Measurements from ENCODE around the gene IGF2.
"Not testable (repeated sequence)": the region's sequence is repeated elsewhere in the genome, so short reads cannot be mapped to it uniquely, and the experiment has no call there.

Gene IGF2

DNA sequence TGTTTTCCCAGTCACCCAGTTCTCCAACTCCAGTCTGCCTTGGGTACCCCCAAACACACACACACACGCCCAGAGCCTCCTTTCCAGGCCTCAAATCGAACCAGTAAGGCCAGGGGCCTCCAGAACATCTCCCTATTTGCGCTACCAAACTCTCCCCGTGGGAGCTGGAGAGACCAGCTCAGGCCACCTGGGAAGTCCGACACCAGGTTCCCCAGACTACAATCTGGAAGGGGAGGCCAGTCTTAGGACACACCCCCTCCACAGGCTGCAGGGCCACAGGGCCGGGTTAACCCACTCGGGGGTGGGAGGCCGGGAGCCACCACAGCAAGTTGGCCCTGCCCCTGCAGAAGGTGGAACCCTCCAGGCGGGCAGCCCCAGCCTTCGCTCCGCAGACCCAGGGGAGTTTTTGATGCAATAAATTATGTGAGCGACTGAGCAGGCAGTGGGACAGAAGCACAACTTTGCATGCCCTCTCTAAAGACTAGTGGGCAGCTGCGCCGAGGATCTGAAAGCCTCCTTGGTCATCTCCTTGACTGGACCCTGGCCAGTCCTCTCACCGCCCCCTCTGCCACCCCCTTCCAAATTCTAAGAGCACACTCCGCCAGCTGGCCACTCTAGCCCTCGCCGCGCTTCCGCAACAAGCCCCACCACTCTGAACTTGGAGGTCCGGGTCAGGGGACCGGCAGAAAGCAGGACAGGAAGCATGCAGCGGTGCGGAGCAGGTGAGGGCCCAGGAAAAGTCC, 2.8 kb downstream of the IGF2 start:
- no peak for DNase-seq

DNA sequence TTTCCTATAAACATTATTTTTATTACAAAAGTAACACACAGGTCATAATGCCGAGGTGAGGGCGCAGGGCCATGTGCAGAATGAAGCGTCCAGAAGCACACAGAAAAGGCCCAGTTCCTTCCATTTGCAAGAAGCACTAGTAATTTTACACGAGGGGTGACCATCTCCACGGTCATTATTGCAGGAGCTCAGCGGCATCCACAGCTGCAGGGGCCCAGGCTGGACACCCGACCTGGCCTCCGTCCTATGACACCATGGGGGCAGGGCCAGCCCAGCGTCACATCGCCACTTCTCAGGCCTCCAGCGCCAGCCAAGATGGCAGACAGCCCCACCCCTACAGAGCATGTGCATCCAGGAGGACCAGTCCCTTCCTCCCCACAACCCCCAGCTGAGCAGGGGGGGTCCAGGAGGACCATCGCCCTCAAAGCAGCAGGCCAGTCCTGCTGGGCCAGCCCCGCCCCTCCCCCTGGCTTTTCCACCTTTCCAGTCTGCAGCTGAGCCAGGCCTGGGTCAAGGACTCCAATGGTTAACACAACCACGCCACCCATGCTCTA, 3.5 kb downstream of the IGF2 start:
- no peak for DNase-seq

DNA sequence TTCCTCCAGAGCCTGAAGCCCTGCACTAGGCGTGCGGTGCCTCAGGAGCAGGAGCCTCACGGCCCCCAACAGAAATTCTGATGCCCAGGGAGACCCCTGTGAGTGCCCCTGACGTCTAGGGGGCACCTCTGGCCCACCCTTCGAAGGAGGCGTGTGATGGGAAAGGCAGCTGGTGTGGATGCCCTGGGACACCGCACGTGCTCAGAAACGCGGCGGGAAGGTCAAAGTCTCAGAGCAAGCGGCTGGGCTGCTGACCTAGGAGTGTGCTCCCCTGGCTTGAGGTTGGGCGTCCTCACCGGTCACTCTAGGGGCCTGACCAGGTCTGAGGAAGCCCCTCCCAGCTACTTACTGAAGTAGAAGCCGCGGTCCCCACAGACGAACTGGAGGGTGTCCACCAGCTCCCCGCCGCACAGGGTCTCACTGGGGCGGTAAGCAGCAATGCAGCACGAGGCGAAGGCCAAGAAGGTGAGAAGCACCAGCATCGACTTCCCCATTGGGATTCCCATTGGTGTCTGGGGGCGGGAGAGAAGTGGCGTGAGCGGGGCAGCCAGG, 4.1 kb downstream of the IGF2 start:
- no peak for DNase-seq

DNA sequence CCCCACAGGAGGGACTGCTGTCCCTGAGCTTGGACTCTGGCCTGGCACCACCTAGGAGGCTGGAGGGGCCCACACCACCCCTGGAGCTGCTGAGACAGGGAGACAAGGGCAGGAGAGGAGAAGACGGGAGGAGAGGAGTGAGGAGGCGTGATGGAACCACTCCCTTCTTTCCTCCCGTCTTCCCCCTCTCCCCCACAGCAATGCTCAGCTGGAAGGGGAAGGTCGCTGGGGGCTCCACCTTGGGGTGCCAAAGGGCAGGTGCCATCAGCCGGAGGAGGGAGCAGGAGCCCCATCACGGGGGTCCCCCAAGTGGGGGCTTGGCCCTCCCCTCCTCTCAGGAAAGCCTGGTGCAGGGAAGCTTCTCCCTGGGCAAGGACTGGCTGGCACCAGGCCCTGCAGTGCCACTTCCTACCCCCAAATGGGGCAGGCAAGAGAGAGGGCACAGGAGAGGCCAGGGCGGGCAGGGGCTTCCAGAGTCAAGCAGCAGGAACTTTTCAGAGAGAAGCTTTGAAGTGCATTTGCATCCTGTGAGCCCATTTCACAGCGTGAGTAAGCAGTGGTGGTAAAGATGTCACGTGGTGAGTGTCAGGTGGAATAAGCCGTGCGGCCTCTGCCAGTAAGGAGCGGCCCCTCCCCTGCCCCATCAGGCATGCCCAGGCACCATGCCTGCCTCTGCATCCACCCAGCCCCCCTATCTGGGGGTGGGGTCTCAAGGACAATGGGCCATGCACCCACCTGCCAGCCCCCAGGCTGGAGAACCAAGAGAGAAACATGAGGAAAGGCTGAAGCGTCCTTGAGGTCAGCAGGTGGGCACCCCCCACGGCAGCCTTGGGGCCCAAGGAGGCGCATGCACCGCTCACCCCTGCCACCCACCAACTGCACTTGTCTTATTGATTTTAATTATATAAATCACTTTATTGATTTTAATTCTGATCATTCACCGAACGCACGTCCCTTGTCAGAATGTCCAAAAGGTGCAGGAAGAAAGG, 4.9 kb downstream of the IGF2 start:
- DNase-seq, result no peak

DNA sequence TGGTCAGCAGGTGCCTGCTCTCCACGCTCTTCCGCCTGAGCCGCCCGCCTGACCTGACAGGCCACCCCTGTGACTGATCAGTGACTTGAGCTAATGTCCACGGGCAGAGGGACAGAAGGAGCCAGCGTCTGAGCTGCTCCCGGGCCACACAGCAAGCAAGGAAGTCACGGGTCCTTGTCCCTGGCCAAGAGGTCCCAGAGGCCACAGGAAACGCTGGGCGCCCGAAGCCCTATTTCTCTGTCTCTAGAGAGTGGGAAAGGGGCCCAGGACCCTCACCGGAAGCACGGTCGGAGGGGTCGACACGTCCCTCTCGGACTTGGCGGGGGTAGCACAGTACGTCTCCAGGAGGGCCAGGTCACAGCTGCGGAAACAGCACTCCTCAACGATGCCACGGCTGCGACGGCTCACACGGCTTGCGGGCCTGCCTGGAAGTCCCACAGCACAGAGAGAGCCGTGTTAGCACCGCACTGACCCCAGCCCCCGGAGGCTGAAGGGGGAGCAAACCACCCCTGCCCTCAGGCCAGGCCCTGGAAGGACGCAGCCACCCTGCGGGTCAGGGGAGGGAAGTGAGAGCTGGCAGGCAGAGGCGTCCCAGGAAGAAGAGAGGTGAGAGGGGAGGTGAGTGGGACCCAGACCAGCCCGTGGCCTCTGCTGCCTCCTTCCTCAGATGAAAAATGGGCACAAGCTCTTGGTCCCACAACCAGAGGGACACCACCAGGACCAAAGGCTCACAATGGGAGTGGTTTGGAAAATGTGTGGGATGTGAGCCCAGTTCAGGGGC, 5.8 kb downstream of the IGF2 start:
- no peak for DNase-seq

DNA sequence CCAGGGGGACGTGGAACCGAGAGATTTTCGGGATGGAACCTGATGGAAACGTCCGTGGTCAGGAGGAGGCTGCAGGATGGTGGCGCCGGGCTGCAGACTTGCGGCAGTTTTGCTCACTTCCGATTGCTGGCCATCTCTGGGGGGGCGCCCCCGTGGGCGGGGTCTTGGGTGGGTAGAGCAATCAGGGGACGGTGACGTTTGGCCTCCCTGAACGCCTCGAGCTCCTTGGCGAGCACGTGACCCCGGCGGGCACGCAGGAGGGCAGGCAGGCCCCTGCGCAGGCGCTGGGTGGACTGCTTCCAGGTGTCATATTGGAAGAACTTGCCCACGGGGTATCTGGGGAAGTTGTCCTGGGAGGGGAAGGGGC, 6.3 kb downstream of the IGF2 start:
- DNase-seq, result no peak

DNA sequence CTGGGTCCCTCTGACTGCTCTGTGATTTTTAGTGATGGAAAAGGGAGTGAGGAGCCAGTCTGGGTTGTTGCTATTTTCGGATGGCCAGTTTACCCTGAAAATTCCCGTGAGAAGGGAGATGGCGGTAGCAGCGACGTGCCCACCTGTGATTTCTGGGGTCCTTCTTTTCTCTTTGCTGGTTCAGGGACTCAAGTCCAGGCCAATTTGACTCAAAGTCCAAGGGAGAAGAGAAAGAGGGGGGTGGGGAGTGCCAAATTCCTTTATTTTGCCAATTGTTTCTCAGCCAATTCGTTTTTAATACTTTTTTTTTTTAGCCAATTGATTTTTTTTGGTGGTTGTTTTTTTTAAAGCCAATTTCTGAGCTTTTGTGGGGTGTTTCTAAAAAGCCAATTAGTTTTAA, 6.9 kb downstream of the IGF2 start:
- no peak for DNase-seq

DNA sequence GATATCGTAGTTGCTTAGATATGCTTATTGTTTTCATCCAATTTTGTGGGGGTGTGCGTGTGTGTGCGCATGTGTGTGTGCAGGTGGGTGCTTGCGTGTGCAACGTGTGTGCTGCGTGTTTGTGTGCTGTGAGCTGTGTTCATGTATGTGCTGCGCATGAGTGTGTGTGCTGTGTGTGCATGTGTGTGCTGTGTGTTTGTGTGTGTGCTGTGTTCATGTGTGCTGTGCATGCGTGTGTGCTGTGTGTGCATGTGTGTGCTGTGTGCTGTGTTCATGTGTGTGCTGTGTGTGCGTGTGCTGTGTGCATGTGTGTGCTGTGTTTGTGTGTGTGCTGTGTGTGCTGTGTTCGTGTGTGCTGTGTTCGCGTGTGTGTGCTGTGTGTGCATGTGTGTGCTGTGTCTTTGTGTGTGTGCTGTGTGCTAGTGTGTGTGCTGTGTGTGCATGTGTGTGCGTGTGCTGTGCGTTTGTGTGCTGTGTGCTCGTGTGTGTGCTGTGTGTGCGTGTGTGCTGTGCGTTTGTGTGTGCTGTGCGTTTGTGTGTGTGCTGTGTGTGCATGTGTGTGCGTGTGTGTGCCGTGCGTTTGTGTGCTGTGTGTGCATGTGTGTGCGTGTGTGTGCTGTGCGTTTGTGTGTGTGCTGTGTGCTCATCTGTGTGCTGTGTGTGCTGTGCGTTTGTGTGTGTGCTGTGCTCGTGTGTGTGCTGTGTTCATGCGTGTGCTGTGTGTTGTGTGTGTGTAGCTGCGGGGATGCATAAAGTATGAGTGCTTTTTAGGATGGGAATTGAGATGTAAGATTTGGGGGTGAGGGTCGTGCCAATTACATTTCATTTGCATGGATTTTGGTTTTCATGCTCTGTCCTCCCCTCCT, 7.6 kb downstream of the IGF2 start:
- no peak for DNase-seq

DNA sequence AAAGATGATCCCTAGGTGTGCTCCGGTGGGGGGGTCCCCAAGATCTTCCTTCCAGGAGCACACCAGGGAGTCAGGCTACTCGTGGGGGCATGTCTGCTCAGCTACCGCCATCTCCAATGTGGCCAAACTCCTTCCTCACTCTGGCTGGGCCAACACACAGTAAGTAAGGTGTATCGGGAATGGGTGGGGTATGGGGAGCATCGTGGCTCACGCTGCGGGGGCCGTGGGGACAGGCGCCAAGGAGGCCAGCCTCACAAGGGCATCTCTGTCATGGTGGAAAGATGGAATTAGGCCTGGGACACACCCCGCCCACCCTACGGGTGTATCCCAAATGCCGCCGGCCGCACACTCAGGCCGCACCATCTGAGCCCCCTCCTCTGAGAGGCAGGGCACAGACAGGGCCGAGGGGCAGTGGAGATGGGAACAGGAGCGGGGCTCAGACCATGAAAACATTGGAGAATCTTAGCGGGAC, 8.3 kb downstream of the IGF2 start:
- no peak for DNase-seq

DNA sequence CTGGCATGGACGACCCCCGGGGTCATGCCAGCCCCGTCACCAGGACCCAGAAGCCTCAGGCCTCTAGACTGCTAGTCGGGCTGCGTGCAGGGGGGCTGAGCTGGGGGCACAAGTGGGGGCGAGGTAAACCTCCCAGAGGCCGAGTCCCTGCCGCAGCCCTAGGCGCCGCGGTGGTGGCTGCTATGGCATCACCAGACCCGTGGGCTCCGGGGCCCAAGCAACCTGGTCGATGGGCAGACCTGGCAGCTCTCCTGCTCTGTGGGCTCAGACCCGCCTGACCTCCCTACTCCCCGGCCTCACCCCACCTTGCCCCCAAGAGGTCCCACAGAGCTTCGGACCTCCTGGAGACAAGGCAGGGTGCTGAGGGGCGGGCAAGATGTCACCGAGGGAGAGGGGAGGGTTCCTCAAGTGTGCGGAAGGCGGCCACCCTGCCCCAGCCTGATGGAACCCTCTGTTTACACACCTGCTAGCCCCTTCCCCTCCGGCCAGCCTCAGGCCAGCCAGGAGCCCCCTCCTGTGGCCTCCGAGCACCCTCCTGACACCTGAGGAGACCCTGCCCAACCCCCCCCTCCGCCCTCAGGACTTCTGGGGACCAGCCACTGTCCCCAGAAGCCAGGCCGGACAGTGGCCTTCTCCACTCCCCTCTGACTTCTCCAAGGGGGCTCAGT, 9.4 kb downstream of the IGF2 start:
- DNase-seq, result no peak

DNA sequence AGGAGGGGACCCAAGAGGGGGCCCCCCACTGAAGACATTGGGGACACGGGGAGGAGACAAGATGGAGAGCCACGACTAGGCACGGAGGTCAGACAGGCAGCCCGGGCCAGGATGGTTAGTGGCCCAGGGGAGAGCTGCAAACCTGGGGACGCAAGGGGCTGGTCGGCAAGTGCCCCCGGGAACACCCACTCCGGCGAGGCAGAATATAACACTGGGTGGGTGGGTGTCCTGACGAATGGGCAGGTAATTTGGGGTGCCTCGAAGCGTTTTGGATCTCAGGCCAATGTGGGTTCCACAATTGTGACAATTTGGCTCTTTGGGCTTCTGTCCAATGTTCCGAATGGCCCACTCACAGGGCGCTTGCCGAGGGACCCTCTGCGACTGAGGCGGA, 9.9 kb downstream of the IGF2 start:
- DNase-seq, result no peak

DNA sequence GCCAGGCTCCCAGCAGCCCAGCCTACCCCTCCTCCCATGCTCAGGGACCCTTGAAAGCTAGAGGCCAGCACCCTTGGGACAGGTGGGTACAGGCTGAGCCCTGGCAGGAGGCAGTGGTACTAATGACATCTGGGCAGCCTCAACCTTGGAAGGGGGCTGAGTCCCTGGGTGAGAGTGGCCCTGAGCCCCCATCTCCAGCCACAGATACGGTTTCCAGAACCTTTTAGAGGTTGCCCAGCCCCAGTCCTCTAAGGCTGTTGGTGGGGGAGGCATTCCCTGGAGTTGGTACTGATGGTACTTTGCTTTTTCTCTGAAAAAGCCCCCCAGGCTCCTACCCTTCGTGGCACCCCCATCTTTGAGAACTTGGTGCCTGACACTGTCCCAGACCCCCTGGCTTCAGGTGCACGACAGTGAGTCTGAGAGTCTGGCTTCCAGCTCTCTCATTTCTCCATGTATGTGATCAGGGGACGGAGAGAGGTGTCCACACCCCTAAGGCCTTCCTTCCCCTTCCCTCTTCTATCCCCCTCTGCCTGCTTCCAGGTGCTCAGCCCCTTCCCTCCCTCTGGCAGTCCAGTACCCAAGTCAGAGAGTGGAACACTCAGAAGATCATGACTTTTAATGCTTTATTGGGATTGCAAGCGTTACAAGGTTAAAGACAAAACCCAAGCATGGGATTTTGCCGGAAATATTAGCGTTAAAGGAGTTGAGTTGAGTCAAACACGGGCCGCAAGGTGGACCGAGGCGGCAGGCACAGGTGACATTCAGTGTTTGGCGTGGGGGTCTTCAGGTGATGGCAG, 10.5 kb downstream of the IGF2 start:
- no peak for DNase-seq

DNA sequence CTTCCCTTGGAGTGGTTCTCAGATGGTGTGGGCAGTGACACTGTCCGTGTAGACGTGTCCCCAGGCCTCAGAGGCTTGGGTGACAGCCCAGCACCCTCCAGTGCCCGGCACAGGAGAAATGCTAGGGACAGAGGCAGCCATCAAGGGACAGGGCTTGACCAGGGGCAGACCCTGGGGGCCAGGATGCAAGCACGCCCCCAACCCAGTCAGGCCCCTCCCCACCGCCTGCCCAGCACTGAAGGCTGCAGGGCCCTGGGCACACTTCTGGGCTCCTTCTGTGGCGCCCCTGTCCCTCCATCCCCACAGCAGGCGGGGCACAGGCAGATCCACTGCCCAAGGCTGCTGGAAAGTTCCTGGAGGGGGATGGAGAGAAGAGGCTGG, 11.1 kb downstream of the IGF2 start:
- DNase-seq, result no peak

DNA sequence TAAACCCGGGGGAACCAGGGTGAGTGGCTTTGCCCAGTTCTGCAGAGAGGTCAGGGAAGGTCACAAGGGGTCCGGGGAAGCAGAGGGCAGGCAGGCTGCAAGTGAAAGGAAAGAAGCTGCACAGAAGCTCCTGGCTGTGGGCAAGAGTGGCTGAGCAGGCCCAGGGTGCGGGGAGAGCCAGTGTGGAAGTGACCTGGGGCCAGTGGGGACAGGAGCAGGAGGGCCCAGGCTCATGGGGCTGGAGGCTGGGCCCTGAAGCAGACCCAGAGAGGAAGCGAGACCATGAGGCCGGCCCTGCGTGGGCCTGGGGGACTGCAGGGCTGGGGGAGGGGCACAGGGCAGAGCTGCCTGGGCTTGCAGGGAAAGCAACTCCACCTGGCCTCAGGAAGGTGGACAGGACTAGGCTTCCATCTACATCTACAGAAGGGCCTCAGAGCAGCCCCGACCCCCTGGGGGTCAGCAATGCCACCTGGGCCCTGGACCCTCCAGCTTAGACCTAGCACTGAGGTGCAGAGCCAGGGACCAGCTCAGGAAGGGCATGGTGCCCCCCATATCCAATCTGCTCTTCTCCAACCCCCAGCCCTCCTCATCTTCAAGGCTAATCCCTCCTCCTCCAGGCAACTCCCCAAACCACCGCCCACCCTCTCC, 11.6 kb downstream of the IGF2 start:
- no peak for DNase-seq

DNA sequence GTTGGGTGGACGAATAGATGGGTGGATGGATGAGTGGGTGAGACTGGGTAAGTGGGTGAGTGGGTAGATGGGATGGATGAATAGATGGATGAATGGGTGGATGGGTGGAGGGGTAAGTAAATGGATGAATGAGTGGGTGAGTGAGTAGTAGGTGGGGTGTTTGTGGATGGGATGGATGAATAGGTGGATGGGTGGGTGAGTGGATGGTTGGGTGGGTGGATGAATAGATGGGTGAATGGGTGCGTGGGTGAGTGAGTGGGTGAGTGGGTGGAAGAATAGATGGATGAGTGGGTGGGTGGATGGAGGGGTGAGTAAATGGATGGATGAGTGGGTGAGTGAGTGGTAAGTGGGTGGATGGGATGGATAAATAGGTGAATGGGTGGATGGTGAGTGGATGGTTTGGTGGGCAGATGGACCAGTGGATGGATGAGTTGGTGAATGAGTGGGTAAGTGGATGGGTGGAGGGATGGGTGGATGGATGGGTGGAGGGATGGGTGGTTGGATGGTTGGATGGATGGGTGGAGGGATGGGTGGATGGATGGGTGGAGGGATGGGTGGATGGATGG, 12.6 kb downstream of the IGF2 start:
- no peak for DNase-seq

DNA sequence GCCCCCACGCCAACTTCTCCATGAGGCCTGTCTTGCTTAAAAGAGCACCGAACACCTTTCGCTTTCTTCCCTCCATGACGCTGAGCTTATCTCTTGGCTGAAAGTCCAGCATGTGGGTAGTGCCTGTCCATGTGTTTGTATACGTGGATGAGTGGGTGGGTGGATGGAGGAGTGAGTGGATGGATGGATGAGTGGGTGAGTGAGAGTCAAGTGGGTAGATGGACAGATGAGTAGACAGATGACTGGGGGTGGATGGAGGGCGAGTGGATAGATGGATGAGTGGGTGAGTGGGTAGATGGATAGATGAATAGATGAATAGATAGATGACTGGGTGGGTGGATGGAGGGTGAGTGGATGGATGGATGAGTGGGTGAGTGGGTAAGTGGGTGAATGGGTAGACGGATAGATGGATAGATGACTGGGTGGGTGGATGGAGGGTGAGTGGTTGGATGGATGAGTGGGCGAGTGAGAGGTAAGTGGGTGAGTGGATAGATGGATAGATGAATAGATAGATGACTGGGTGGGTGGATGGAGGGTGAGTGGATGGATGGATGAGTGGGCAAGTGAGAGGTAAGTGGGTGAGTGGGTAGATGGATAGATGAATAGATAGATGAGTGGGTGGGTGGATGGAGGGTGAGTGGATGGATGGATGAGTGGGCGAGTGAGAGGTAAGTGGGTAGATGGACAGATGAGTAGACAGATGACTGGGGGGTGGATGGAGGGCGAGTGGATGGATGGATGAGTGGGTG, 14.3 kb downstream of the IGF2 start:
- not testable (repeated sequence) for DNase-seq

DNA sequence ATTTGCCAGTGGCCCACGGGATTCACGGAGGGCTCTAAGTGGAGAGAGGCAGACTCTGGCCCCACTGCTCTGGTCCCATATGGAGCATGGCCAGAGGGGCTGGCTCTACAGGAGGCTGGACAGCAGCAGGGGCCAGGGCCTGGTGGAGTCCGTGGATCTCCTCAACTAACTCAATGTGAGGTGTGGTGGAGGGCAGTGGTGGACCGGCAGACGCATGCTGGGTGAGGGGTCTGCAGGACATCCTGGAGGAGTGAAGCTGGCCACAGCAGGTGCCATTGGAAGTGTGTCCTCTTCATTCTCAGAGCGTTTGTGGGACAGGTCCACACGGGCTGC, 15.6 kb downstream of the IGF2 start:
- no peak for DNase-seq

DNA sequence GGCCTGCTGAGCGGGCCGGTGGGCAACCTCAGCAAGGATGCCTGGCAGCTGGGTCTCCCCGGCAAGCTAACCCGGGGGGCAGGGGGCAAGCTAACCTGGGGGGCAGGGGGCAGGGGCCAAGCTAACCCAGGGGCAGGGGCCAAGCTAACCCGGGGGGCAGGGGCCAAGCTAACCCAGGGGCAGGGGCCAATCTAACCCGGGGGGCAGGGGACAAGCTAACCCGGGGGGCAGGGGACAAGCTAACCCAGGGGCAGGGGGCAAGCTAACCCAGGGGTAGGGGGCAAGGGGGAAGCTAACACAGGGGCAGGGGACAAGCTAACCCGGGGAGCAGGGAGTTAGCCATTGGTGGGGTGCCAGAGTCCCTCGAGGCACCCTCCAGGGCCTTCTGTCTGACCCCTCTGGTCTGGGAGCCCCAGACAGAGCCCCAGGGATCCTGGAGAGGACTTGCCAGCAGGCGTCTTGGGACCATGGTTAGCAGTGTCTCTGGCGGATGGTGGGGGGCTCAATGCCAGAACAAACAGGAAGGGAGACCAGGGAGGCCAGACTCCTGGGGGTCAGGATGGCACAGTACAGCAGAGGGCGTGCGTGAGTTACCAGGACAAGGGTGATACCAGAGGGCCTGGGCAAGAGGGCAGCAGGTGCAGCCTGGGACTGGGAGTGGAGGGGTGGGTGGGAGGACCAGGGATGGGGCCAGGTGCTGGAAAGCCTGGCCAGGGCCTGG, 16.1 kb downstream of the IGF2 start:
- DNase-seq, result no peak
